GM23338 (cell line): ENCODE results near the gene ACSF3. TPM values are rescaled to one million over a fixed set of nuclear protein-coding genes. Genes with fewer than 3 reads are reported as not detected.

ENCODE experiments used
- ATAC-seq: fragments of 200-7000 bp; cut with Tn5 transposase; 3 replicates; pipeline ENCODE4 v1.9.1; 2020
- DNase-seq: peaks from one replicate; pipeline ENCODE4 v3.0.0-alpha.2; 2015; ENCODE audit warnings: low spot score
- H2AFZ ChIP-seq: fragments of 200-600 bp; sonication (generic); 2 replicates; pipeline ENCODE4 v1.8.0; 2016; ENCODE audit warnings: antibody characterized with exemption, mild to moderate bottlenecking, moderate library complexity
- H3F3A ChIP-seq: fragments of 200-600 bp; sonication (generic); replicated peaks from 2 replicates; pipeline ENCODE4 v1.8.0; 2017; ENCODE audit warnings: antibody characterized with exemption, mixed run types, low read depth
- H3K27ac ChIP-seq: fragments of 200-600 bp; sonication (generic); 2 replicates; pipeline ENCODE4 v1.6.1; 2016; ENCODE audit warnings: low read depth
- H3K27me3 ChIP-seq: fragments of 200-600 bp; sonication (generic); 2 replicates; pipeline ENCODE4 v1.8.0; 2016; ENCODE audit warnings: mild to moderate bottlenecking, mixed run types, moderate library complexity; ENCODE audit not compliant: insufficient read depth
- H3K36me3 ChIP-seq: fragments of 200-600 bp; sonication (generic); 2 replicates; pipeline ENCODE4 v1.8.0; 2016; ENCODE audit warnings: mild to moderate bottlenecking; ENCODE audit not compliant: insufficient read depth
- H3K4me1 ChIP-seq: fragments of 200-600 bp; sonication (generic); 2 replicates; pipeline ENCODE4 v1.8.0; 2016; ENCODE audit warnings: mild to moderate bottlenecking, moderate library complexity; ENCODE audit not compliant: insufficient read depth
- H3K4me2 ChIP-seq: fragments of 200-600 bp; sonication (generic); 2 replicates; pipeline ENCODE4 v1.7.1; 2017; ENCODE audit warnings: mixed run types
- H3K4me3 ChIP-seq: fragments of 200-600 bp; sonication (generic); 2 replicates; pipeline ENCODE4 v1.6.1; 2016; ENCODE audit warnings: mixed run types
- H3K79me2 ChIP-seq: fragments of 200-600 bp; sonication (generic); replicated peaks from 2 replicates; pipeline ENCODE4 v1.8.0; 2017; ENCODE audit warnings: mild to moderate bottlenecking; ENCODE audit not compliant: insufficient read depth
- H3K9me2 ChIP-seq: fragments of 200-600 bp; sonication (generic); 2 replicates; pipeline ENCODE4 v1.8.0; 2017; ENCODE audit not compliant: insufficient read depth
- H4K20me1 ChIP-seq: fragments of 200-600 bp; sonication (generic); replicated peaks from 2 replicates; pipeline ENCODE4 v1.8.0; 2017; ENCODE audit warnings: mild to moderate bottlenecking; ENCODE audit not compliant: insufficient read depth
- H3K27ac Mint-ChIP-seq: 2 replicates; pipeline ENCODE4 v1.8.0; 2020; ENCODE audit warnings: inconsistent platforms, mild to moderate bottlenecking, moderate library complexity, mixed read lengths
- H3K27me3 Mint-ChIP-seq: 3 replicates; pipeline ENCODE4 v1.8.0; 2022; ENCODE audit warnings: low read depth, mild to moderate bottlenecking, moderate library complexity, mixed read lengths, inconsistent platforms; ENCODE audit not compliant: insufficient read depth, poor library complexity
- H3K36me3 Mint-ChIP-seq: 3 replicates; pipeline ENCODE4 v1.8.0; 2021; ENCODE audit warnings: low read depth, mild to moderate bottlenecking, inconsistent platforms, moderate library complexity, mixed read lengths
- H3K4me1 Mint-ChIP-seq: 3 replicates; pipeline ENCODE4 v1.8.0; 2020; ENCODE audit warnings: mild to moderate bottlenecking, inconsistent platforms, mixed read lengths
- H3K4me3 Mint-ChIP-seq: 3 replicates; pipeline ENCODE4 v1.8.0; 2021; ENCODE audit warnings: moderate library complexity, mild to moderate bottlenecking, inconsistent platforms, mixed read lengths
- H3K9me3 Mint-ChIP-seq: 3 replicates; pipeline ENCODE4 v1.8.0; 2020; ENCODE audit warnings: moderate library complexity, mild to moderate bottlenecking, inconsistent platforms, mixed read lengths
- CREB1 ChIP-seq: fragments of 250-450 bp; sonication (Bioruptor Pico); IDR thresholded peaks from 2 replicates; pipeline ENCODE4 v1.5.0; 2020; ENCODE audit warnings: low read depth, mild to moderate bottlenecking, moderate library complexity
- EZH2 ChIP-seq: fragments of 200-600 bp; sonication (generic); IDR thresholded peaks from one replicate; pipeline ENCODE4 v1.8.0; 2017; ENCODE audit warnings: antibody characterized with exemption, mild to moderate bottlenecking, low read depth; ENCODE audit not compliant: unreplicated experiment
- EZH2phosphoT487 ChIP-seq: fragments of 200-600 bp; sonication (generic); IDR thresholded peaks from one replicate; pipeline ENCODE4 v1.8.1; 2018; ENCODE audit warnings: antibody characterized with exemption; ENCODE audit not compliant: unreplicated experiment
- JUNB ChIP-seq: IDR thresholded peaks from one replicate; pipeline ENCODE4 v1.6.1; 2016; ENCODE audit warnings: antibody characterized with exemption; ENCODE audit not compliant: unreplicated experiment
- NANOG ChIP-seq: IDR thresholded peaks from 2 replicates; pipeline ENCODE4 v1.6.1; 2016; ENCODE audit warnings: antibody characterized with exemption, borderline replicate concordance
- POLR2AphosphoS5 ChIP-seq: IDR thresholded peaks from 2 replicates; pipeline ENCODE4 v1.6.1; 2016; ENCODE audit warnings: antibody characterized with exemption, low read depth
- STAT1 ChIP-seq: IDR thresholded peaks from one replicate; pipeline ENCODE4 v1.6.1; 2016; ENCODE audit warnings: antibody characterized with exemption; ENCODE audit not compliant: unreplicated experiment
- ZNF331 ChIP-seq: fragments of 250-450 bp; sonication (Bioruptor Pico); IDR thresholded peaks from 2 replicates; pipeline ENCODE4 v1.5.0; 2020; ENCODE audit warnings: low read depth, mild to moderate bottlenecking, moderate library complexity
- polyA plus RNA-seq: library from polyadenylated mRNA; unstranded; fragments of >200 nt; fragmentation: Nextera tagmentation; extraction: Ambion mirVana; gene quantifications from 2 replicates; pipeline ENCODE4 v1.2.1, GENCODE V29; 2016
- total RNA-seq: library from RNA; depleted of rRNA; stranded (reverse); fragments of >200 nt; shearing (Covaris generic); gene quantifications from 2 replicates; pipeline ENCODE4 v1.2.3, GENCODE V29; 2014
- TF ChIP-seq, protein P1 (sequence below): fragments of 250-450 bp; sonication (Bioruptor Pico); IDR thresholded peaks from 2 replicates; pipeline ENCODE4 v1.5.0; 2020; ENCODE audit warnings: mild to moderate bottlenecking, moderate library complexity
- TF ChIP-seq, protein P2 (sequence below): IDR thresholded peaks from 2 replicates; pipeline ENCODE4 v1.6.1; 2016; ENCODE audit warnings: antibody characterized with exemption
- TF ChIP-seq, protein P3 (sequence below), 2 experiments: fragments of 200-600 bp in 1 of 2; sonication (generic) in 1 of 2; conservative IDR thresholded peaks; 2 replicates each; pipeline versions ENCODE4 v1.5.1 to v1.6.1; 2016 to 2017; ENCODE audit warnings: antibody characterized with exemption in 2 of 2, low read depth in 2 of 2, mild to moderate bottlenecking in 2 of 2, moderate library complexity in 1 of 2
- TF ChIP-seq, protein P4 (sequence below): IDR thresholded peaks from one replicate; pipeline ENCODE4 v1.6.1; 2018; ENCODE audit warnings: antibody characterized with exemption; ENCODE audit not compliant: unreplicated experiment

The ACSF3 gene
- total and polyA plus RNA-seq, 2 experiments from 2014 or later, result 12.8 to 23.1 TPM

- peaks cover 3% of the 10 kb centered on the region; the same call in 1 of the 3 replicates for H3K9me3 Mint-ChIP-seq
- no peaks in the 10 kb centered on the region for H3K36me3 Mint-ChIP-seq
- peaks cover 3% of the 10 kb centered on the region for H3K27me3 Mint-ChIP-seq
- H3K4me3 Mint-ChIP-seq, result no peak overlapping the region
- H3K36me3 ChIP-seq, result no peaks in the 10 kb centered on the region
- H3K27ac ChIP-seq, result no peak overlapping the region
- no peak overlapping the region for H3K4me2 ChIP-seq
- no peaks in the 10 kb centered on the region for H3K79me2 ChIP-seq
- peak overlapping the region; percentile 87 for H2AFZ ChIP-seq
- H3K4me3 ChIP-seq, result no peak overlapping the region
- no peaks in the 10 kb centered on the region for H3K9me2 ChIP-seq
- no peak; the same call in 1 of the 3 replicates for ATAC-seq
- DNase-seq, result no peak
- TF ChIP-seq STAT1 (no peak), CREB1 (CRISPR knock-in tag) (no peak), ZNF331 (CRISPR knock-in tag) (no peak), JUNB (no peak), EZH2 (no peak), NANOG (no peak), EZH2phosphoT487 (no peak), POLR2AphosphoS5 (no peak)
- TF ChIP-seq, protein P1, sequence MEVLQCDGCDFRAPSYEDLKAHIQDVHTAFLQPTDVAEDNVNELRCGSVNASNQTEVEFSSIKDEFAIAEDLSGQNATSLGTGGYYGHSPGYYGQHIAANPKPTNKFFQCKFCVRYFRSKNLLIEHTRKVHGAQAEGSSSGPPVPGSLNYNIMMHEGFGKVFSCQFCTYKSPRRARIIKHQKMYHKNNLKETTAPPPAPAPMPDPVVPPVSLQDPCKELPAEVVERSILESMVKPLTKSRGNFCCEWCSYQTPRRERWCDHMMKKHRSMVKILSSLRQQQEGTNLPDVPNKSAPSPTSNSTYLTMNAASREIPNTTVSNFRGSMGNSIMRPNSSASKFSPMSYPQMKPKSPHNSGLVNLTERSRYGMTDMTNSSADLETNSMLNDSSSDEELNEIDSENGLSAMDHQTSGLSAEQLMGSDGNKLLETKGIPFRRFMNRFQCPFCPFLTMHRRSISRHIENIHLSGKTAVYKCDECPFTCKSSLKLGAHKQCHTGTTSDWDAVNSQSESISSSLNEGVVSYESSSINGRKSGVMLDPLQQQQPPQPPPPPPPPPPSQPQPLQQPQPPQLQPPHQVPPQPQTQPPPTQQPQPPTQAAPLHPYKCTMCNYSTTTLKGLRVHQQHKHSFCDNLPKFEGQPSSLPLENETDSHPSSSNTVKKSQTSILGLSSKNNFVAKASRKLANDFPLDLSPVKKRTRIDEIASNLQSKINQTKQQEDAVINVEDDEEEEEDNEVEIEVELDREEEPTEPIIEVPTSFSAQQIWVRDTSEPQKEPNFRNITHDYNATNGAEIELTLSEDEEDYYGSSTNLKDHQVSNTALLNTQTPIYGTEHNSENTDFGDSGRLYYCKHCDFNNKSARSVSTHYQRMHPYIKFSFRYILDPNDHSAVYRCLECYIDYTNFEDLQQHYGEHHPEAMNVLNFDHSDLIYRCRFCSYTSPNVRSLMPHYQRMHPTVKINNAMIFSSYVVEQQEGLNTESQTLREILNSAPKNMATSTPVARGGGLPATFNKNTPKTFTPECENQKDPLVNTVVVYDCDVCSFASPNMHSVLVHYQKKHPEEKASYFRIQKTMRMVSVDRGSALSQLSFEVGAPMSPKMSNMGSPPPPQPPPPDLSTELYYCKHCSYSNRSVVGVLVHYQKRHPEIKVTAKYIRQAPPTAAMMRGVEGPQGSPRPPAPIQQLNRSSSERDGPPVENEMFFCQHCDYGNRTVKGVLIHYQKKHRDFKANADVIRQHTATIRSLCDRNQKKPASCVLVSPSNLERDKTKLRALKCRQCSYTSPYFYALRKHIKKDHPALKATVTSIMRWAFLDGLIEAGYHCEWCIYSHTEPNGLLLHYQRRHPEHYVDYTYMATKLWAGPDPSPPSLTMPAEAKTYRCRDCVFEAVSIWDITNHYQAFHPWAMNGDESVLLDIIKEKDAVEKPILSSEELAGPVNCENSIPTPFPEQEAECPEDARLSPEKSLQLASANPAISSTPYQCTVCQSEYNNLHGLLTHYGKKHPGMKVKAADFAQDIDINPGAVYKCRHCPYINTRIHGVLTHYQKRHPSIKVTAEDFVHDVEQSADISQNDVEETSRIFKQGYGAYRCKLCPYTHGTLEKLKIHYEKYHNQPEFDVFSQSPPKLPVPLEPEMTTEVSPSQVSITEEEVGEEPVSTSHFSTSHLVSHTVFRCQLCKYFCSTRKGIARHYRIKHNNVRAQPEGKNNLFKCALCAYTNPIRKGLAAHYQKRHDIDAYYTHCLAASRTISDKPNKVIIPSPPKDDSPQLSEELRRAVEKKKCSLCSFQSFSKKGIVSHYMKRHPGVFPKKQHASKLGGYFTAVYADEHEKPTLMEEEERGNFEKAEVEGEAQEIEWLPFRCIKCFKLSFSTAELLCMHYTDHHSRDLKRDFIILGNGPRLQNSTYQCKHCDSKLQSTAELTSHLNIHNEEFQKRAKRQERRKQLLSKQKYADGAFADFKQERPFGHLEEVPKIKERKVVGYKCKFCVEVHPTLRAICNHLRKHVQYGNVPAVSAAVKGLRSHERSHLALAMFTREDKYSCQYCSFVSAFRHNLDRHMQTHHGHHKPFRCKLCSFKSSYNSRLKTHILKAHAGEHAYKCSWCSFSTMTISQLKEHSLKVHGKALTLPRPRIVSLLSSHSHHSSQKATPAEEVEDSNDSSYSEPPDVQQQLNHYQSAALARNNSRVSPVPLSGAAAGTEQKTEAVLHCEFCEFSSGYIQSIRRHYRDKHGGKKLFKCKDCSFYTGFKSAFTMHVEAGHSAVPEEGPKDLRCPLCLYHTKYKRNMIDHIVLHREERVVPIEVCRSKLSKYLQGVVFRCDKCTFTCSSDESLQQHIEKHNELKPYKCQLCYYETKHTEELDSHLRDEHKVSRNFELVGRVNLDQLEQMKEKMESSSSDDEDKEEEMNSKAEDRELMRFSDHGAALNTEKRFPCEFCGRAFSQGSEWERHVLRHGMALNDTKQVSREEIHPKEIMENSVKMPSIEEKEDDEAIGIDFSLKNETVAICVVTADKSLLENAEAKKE, result no peak
- TF ChIP-seq, protein P2, sequence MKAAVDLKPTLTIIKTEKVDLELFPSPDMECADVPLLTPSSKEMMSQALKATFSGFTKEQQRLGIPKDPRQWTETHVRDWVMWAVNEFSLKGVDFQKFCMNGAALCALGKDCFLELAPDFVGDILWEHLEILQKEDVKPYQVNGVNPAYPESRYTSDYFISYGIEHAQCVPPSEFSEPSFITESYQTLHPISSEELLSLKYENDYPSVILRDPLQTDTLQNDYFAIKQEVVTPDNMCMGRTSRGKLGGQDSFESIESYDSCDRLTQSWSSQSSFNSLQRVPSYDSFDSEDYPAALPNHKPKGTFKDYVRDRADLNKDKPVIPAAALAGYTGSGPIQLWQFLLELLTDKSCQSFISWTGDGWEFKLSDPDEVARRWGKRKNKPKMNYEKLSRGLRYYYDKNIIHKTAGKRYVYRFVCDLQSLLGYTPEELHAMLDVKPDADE, result no peak
- TF ChIP-seq, protein P3, sequence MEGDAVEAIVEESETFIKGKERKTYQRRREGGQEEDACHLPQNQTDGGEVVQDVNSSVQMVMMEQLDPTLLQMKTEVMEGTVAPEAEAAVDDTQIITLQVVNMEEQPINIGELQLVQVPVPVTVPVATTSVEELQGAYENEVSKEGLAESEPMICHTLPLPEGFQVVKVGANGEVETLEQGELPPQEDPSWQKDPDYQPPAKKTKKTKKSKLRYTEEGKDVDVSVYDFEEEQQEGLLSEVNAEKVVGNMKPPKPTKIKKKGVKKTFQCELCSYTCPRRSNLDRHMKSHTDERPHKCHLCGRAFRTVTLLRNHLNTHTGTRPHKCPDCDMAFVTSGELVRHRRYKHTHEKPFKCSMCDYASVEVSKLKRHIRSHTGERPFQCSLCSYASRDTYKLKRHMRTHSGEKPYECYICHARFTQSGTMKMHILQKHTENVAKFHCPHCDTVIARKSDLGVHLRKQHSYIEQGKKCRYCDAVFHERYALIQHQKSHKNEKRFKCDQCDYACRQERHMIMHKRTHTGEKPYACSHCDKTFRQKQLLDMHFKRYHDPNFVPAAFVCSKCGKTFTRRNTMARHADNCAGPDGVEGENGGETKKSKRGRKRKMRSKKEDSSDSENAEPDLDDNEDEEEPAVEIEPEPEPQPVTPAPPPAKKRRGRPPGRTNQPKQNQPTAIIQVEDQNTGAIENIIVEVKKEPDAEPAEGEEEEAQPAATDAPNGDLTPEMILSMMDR (conservative IDR thresholded peaks at IDR 0.05; ENCODE audit: low read depth in 2 of 2), result no peak
- TF ChIP-seq, protein P4, sequence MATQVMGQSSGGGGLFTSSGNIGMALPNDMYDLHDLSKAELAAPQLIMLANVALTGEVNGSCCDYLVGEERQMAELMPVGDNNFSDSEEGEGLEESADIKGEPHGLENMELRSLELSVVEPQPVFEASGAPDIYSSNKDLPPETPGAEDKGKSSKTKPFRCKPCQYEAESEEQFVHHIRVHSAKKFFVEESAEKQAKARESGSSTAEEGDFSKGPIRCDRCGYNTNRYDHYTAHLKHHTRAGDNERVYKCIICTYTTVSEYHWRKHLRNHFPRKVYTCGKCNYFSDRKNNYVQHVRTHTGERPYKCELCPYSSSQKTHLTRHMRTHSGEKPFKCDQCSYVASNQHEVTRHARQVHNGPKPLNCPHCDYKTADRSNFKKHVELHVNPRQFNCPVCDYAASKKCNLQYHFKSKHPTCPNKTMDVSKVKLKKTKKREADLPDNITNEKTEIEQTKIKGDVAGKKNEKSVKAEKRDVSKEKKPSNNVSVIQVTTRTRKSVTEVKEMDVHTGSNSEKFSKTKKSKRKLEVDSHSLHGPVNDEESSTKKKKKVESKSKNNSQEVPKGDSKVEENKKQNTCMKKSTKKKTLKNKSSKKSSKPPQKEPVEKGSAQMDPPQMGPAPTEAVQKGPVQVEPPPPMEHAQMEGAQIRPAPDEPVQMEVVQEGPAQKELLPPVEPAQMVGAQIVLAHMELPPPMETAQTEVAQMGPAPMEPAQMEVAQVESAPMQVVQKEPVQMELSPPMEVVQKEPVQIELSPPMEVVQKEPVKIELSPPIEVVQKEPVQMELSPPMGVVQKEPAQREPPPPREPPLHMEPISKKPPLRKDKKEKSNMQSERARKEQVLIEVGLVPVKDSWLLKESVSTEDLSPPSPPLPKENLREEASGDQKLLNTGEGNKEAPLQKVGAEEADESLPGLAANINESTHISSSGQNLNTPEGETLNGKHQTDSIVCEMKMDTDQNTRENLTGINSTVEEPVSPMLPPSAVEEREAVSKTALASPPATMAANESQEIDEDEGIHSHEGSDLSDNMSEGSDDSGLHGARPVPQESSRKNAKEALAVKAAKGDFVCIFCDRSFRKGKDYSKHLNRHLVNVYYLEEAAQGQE, result no peak
- no peak overlapping the region; the same call in 1 of the 2 replicates for H3K27ac Mint-ChIP-seq
- no peaks in the 10 kb centered on the region for H3K27me3 ChIP-seq
- H3K4me1 Mint-ChIP-seq, result peaks cover 5% of the 10 kb centered on the region; the same call in 2 of the 3 replicates
- H3F3A ChIP-seq, result no peaks in the 10 kb centered on the region
- no peaks in the 10 kb centered on the region for H4K20me1 ChIP-seq
- H3K4me1 ChIP-seq, result 0 out of 2 replicates have a peak, but pooled peaks cover 5% of the 10 kb centered on the region
These were observed 44.7 kb upstream of the ACSF3 start for GRCh38 chr16:89048871-89049422.
